Hindlimb muscle (tissue), 1 donor: ENCODE results near the gene MLKL. TPM values are rescaled to one million over a fixed set of nuclear protein-coding genes. Genes with fewer than 3 reads are reported as not detected.
"Not testable (repeated sequence)": the region's sequence is repeated elsewhere in the genome, so short reads cannot be mapped to it uniquely, and the experiment has no call there.

Experiments used
- DNase-seq: peaks from one replicate; pipeline ENCODE4 v3.0.0-alpha.2; 2013
- polyA plus RNA-seq: library from polyadenylated mRNA; unstranded; fragments of 120-200 nt; gene quantifications from one replicate; pipeline ENCODE4 v1.2.1, GENCODE V29; 2013; ENCODE audit not compliant: insufficient read length

Gene MLKL
- polyA plus RNA-seq, 1 donor = 4.6 TPM

DNA sequence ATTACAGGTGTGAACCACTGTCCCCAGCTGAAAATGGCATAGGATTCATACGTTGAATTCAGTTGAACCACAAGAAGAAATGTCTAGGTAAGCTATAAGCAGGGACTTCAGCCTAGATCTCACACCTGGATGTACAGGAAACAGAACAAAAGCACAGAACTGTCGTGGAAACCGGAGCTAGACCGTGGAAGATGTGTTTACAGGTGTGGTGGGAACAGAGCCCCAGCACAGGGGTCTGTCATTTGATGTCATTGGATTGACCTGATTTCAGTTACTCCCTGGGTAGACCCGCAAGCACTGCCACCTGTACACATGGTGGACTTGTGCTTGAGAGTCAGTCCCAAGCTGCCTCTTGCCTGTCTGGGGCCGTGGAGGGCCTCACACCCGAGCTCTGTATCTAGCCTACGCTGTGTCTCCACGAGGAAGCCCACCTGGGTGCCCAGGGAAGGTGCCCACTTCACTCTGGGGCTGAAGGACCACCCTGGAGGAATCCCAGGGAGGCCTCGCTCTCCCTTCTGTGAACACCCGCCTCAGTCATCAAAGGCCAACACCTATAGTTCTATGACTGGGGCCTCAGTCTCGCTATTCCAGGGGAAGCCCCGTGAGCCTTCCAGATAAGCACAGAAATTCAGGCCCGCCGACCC lies 32.2 kb upstream of the MLKL start:
- DNase-seq = no peak

- no peak for DNase-seq
Measured at GRCh38 chr16:74731853-74732477, 31.3 kb upstream of the MLKL start.

DNA sequence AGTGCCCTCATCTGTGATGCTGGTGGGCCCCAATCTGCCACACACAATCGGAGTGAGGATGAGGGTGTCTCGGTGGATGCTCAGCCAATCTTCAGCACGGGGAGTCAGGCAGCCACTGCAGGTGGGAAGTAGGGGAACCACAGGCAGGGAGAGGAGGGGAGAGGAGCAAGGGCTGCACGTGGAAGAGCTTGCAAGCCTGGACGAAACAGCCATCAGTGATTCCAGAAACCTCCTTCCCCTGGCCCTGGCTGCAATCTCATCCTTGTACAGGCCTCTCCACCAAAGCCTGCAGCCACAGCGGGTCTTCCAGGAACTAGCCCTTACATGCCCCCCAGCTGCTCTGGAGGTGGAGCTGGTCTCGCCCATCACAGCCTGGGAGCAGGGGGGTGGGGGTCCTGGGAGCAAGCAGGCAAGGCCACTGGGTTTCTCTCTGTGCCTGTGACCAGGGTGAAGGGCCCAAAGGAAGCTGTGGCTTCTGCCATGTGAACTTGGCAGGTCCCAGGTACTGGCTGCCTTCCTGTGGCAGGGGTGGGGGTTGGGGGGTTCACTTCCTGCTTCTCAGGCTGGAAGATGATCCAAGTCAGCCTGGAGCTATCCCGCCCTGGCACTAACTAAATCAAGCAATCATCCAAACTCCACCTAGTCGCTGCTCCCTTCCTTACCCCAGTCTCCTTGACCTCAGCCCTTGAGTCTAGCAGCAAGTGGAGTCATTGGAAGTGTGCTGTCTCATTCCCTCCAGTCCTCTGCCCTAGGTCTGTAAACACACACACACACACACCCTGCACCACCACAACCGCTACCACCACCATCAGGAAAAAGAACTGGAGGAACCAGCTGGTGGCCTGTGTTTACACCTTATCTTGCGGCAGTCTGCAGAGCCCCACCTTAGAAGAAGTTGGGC lies 29.4 kb upstream of the MLKL start:
- no peak for DNase-seq

DNA sequence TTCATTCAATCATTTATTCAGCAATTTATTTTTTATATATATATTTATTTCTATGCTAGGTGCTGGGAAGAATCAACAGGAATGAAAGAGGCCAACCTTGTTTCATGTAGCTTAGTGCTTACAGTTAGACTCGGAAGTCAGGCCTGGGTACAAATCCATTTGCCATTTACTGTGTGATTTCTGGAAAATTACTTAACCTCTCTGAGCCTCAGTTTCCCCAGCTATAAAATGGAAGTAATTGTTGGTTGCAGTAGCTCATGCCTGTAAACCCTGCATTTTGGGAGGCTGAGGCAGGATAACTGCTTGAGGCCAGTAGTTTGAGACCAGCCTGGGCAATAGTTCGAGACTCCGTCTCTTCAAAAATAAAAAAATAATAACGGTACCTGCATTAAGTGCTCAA lies 27.2 kb upstream of the MLKL start:
- DNase-seq = no peak

DNA sequence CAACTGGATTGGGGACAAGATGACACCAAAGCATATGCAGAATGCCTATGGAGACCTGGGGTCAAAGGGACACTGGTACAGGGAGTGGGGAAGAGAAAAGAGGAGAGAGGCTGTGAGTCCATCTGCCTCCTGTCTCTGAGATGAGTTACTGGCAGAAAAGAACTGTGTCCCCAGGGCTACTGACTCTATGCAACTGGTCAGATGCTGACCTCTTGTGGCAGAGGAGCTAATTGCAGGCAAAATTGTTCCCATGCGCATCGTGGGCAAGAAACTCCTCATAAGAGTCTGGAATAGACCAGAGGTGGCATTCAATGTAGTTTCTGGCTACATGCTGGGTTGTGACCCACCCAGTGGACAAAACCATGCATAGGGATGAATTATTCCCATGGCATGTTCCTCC lies 26.1 kb upstream of the MLKL start:
- no peak for DNase-seq

DNA sequence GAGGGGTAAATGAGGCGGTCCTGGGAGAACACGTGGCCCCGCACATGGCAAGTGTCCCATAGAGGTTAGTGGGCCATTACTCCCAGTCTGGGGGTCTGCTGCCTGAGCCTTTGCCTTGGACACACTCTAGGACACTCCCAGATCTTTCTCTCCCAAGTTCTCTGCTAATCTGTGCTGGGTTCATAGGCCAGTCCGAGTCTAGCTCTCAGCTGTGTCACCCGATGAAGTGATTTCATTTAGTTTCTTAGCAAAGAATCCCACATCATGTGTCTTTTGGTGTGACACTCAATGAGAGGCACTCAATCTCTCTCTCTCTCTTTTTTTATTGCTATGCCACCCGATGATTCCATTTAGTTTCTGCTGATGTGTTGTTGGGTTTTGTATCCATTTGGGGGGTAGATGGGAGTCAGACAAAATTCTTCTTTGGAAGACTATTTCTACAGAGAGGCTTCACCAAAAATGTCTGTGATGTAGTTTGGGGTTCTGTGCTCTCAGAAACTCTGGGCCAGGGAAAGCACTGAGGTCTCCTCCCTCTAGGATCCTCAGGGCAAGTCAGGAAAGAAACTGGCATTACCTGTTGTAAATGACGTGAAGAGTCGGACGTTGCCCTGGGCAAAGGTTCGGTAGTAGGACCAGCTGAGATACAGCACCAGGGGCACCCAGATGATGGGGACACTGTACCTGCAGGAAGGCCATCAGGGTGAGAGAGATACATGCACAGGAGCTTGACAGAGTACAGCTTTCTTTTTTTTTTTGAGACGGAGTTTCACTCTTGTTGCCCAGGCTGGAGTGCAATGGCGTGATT lies 25.2 kb upstream of the MLKL start:
- no peak for DNase-seq

DNA sequence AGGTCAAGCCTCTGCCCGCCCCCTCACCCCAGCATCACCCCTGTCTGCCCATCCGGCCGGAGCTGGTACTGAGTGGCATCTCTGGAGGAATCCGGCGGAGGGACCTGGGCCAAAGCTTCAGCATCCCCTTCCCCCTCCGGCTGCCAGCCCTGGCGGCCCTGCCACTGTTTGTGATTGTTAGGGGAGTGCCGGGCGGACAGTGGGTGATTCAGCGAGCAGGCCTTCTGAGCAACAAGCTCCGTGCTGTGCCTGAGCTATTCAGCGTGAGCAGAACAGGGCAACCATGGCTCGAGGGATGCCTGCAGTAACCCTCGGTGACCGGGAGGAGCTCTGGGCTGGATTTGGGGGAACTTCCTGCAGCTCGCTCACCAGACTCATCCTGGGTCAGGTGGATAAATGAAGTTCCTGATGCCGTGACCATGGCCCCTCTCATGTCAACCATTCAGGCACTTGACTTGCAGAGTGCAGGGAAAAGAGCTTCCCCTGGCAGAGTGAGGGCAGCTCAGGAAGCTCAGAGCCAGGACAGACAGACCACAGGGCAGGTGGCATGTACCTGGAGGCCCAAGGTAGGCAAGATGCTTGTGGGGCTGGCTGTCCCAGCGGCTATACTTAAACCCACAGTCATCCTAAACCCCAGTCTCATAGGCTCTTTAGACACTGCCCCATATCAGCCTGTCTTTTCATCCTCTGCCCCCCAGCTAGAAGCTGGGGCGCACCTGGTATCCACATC lies 24.3 kb upstream of the MLKL start:
- no peak for DNase-seq

- no peak for DNase-seq
Measured at GRCh38 chr16:74723256-74723655, 22.6 kb upstream of the MLKL start.

- DNase-seq = not testable (repeated sequence)
Measured at GRCh38 chr16:74722156-74722555, 21.5 kb upstream of the MLKL start.

DNA sequence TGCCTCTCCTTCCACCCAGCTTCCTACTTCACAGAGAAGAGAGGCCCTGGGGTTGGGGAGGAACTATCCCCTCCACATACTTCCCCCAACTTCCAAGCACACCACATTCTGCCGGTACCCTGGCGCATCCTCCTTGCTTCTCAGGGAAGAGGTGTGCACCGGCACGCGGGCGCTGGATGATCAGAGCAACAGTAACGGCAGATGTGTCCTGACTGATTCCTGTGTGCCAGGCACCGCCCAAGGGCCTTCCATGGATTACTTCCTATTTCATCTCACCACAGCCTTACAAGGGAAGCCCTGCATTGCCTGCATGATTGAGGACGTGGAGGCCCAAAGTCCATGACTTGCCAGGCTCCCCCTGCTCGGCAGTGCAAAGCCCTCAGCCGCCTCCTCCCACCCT lies 21.1 kb upstream of the MLKL start:
- no peak for DNase-seq

GRCh38 chr16:74720579-74720978 lies 19.9 kb upstream of the MLKL start:
- DNase-seq = no peak

DNA sequence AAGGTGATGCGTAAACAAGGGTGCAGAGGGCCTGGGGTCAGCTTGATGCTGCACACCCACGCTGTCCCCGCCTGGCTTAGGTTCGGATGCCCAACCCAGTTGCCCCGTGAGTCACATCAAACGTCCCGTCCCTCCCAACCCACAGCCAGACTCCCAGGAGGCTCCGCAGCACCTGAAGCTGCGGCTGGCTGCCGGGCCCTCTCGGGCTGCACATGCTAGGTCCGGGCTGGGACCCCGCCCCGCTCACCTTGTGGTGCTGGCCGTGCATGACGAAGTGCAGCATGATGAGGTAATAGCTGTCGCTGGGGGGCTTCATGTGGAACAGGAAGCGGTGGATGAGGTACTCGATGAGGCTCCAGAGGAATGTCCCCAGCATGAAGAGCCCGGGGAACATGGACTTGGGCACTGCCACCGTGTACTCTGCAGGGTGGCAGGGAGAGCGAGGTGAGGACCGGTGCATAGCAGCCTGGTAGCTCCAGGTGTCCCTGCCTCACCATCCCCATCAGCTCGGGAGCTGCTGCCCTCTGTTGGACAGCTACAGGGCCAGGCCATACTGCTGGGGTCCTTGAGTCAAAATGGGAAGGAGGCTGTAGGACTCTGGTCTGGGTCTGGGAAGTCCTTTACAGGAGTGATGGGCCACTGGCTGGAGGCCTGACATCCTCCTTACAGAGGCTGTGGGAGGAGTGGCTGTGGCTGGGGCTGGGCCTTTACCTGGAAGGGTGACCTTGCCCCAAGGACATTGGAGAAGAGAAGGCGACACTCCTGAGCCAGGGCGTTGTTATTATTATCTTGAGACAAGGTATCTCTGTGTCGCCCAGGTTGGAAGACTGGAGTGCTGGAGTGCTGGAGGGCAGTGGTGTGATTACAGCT lies 18.3 kb upstream of the MLKL start:
- DNase-seq = no peak

DNA sequence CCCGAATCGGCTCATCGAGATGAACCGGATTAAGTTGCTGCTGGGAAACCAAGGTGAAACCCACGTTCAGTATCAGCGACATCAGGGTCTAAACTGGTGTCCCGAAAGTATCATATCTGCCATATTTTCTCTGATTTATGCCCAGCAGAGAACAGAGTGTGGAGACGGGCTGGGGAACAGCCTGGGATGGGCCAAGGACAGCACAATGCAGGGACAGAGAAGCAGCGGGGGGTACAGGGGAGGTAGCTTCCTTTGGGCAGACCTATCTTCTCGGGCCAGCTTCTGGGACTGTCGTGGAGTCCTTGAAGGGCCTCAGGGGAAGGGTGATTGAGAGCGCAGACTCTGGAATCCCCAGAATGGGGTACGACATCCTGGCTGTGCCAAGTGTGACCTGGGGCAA lies 17.5 kb upstream of the MLKL start:
- no peak for DNase-seq

DNA sequence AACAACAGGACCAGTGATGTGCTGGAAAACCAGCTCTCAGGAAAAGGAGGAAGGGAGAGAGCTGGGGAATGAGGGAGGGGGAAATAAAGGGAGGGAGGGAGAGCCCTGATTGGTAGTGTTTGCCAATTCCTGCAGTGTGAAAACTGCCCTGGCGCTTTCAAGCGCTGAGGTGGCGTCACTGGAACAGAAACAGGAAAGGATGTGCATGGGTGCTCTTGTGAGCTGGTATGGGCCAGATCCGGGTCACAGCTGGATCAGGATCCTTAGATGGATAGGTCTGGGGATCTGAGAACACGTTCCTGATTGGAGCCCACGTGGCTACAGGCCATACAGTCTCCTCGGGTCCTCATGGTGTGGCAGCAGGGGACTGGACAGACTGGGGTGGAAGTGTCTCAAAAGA lies 16.7 kb upstream of the MLKL start:
- no peak for DNase-seq

DNA sequence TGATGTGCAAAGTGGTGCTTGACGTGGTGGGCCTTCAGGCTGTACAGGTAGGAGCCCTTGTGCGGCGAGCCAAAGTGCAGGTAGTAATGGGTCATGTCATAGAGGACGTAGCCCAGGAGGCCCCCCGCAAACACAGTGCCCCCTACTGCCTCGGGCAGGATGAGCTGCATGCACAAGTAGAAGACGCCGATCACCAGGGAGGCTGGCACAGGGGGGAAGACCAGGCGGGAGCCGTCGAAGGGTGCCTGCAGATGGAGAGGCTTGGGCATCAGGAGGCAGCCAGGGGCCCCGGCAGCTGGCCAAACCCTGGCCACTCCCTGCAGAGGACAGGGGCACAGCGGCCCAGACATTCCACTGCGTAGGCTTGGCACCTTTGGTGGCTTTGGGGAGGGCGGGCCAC lies 15.7 kb upstream of the MLKL start:
- DNase-seq = no peak

DNA sequence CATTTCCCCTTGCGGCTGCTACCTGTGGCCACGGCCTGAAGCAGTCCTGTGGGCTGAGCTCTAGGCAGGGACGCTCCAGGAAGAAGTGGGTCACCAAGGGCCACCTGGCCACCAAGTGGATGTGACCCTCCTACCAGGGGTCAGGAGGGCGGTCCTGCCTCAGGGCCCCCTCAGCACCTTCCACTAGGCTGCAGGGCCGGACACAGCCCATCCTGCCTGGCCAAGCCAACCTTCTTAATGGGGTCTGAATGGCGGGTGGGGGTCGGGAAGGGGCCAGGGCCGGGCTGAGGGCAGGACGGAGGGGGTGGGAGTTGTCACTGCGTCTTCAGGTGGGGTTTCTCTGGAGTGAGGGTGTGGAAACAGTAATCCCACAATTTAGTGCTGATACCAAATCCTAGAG lies 13.2 kb upstream of the MLKL start:
- DNase-seq = no peak

DNA sequence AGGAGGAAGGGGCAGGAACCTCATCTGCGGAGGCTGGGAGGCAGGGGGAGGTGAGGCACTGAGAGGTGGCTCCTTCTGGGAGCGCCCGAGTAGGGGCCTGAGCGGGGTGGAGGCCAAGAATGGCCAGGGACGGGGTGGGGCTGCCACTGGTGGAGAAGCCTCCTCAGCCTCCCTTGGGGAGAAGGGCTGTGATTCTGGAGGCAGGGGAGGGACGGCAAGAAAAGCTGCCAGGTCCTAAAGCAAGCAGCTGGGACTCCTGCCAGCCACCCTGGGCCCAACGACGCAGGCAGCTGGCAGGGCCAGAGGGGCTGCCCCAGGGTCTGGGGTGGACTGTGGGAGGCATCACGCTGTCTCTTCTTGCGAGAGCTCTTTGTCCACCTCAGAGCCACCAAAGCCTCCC lies 12.7 kb upstream of the MLKL start:
- no peak for DNase-seq

- DNase-seq = no peak
Measured at GRCh38 chr16:74711938-74712337, 11.3 kb upstream of the MLKL start.

DNA sequence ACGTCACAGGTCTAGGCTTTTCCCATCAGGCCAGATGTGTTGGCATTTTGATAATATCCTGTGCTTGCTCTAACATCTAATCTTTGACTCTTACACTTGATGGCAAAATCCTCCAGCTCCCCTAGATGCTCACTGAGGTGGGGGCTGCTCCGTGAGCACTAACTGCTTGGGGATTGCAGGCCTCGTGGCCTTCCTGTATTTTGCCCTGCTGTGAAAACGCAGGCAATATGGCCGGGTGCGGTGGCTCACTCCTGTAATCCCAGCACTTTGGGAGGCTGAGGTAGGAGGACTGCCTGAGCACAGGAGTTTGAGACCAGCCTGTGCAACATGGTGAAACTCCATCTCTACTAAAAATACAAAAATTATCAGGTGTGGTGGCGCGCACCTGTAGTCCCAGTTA lies 9.7 kb upstream of the MLKL start:
- no peak for DNase-seq

- DNase-seq = peak; percentile 81
Measured at GRCh38 chr16:74709441-74709877, 8.8 kb upstream of the MLKL start.

- peak; percentile 14 for DNase-seq
Measured at GRCh38 chr16:74700116-74700437, 585 bp downstream of the MLKL start.
